HL-60 (cell line): Measurements from ENCODE around the gene CERS5.

Experiments used
- DNase-seq, 2 experiments: peaks; one replicate each; pipeline ENCODE4 v3.0.0-alpha.2; 2010 to 2020; ENCODE audit warnings: low read depth in 1 of 2, low spot score in 1 of 2
- H3K27ac ChIP-seq: fragments of 250-450 bp; sonication (Bioruptor Pico); replicated peaks from 2 replicates; pipeline ENCODE4 v1.5.1; 2020; ENCODE audit warnings: mild to moderate bottlenecking, moderate library complexity
- H3K27me3 ChIP-seq: fragments of 250-450 bp; sonication (Bioruptor Pico); 2 replicates; pipeline ENCODE4 v1.5.1; 2021; ENCODE audit warnings: mild to moderate bottlenecking, moderate library complexity; ENCODE audit not compliant: insufficient read depth, poor library complexity, severe bottlenecking
- H3K4me3 ChIP-seq: replicated peaks from 2 replicates; pipeline ENCODE4 v1.5.1; 2011; ENCODE audit warnings: mild to moderate bottlenecking, control low read depth, low read length; ENCODE audit not compliant: insufficient read depth
- GABPA ChIP-seq: IDR thresholded peaks from 2 replicates; pipeline ENCODE4 v1.6.1; 2012; ENCODE audit warnings: low read depth
- POLR2AphosphoS5 ChIP-seq: IDR thresholded peaks from 2 replicates; pipeline ENCODE4 v1.6.1; 2012; ENCODE audit warnings: low read depth
- REST ChIP-seq: IDR thresholded peaks from 2 replicates; pipeline ENCODE4 v1.6.1; 2012; ENCODE audit warnings: low read depth; ENCODE audit not compliant: insufficient replicate concordance
- SPI1 ChIP-seq: IDR thresholded peaks from 2 replicates; pipeline ENCODE4 v1.6.1; 2012; ENCODE audit warnings: low read depth, mild to moderate bottlenecking, borderline replicate concordance
- TF ChIP-seq, protein P1 (sequence below): IDR thresholded peaks from one replicate; pipeline ENCODE4 v1.5.1; 2011; ENCODE audit warnings: low read length, control low read depth, inconsistent platforms; ENCODE audit not compliant: insufficient read depth

The CERS5 gene

GRCh38 chr12:50142993-50143392 lies 24.2 kb downstream of the CERS5 start:
- DNase-seq, result no peak
- no peaks in the 10 kb centered on the region for H3K27me3 ChIP-seq
- no peak overlapping the region for H3K4me3 ChIP-seq
- H3K27ac ChIP-seq, result no peak overlapping the region
- TF ChIP-seq, protein P1, sequence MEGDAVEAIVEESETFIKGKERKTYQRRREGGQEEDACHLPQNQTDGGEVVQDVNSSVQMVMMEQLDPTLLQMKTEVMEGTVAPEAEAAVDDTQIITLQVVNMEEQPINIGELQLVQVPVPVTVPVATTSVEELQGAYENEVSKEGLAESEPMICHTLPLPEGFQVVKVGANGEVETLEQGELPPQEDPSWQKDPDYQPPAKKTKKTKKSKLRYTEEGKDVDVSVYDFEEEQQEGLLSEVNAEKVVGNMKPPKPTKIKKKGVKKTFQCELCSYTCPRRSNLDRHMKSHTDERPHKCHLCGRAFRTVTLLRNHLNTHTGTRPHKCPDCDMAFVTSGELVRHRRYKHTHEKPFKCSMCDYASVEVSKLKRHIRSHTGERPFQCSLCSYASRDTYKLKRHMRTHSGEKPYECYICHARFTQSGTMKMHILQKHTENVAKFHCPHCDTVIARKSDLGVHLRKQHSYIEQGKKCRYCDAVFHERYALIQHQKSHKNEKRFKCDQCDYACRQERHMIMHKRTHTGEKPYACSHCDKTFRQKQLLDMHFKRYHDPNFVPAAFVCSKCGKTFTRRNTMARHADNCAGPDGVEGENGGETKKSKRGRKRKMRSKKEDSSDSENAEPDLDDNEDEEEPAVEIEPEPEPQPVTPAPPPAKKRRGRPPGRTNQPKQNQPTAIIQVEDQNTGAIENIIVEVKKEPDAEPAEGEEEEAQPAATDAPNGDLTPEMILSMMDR, result no peak
- no peak for TF ChIP-seq SPI1
- TF ChIP-seq POLR2AphosphoS5, result no peak
- TF ChIP-seq REST, result no peak
- no peak for TF ChIP-seq GABPA

GRCh38 chr12:50132505-50133135 lies 34.5 kb downstream of the CERS5 start:
- DNase-seq, result peak in 1 of 2 experiments; percentile 28
- Histone ChIP-seq H3K27me3 (no peaks in the 10 kb centered on the region), H3K4me3 (no peak overlapping the region), H3K27ac (no peak overlapping the region)
- TF ChIP-seq, protein P1, result peak; percentile 31
- TF ChIP-seq GABPA (no peak), POLR2AphosphoS5 (no peak), REST (no peak), SPI1 (no peak)

DNA sequence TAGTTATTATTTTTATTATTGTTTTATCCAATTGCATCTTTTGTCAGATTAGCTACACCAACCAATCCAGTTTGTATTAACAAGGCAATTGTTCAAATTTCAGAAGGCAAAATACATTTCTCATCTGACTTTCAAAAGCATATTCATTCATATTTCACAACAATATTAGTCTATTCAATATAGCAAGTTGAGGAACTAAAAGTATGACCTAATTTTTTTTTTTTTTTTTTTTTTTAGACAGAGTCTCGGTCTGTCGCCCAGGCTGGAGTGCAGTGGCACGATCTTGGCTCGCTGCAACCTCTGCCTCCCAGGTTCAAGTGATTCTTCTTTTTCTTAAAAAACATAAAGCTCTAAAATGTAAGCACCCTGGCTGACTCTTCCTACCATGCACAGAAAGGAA lies 37.9 kb downstream of the CERS5 start:
- DNase-seq, result no peak
- TF ChIP-seq POLR2AphosphoS5 (no peak), SPI1 (no peak), GABPA (no peak), REST (no peak)
- TF ChIP-seq, protein P1, result no peak
- H3K4me3 ChIP-seq, result no peak overlapping the region
- no peaks in the 10 kb centered on the region for H3K27me3 ChIP-seq
- no peak overlapping the region for H3K27ac ChIP-seq
